ENCODE data around the gene RPL10. TPM values are rescaled to one million over a fixed set of nuclear protein-coding genes. Genes with fewer than 3 reads are reported as not detected.
A peak's percentile ranks its signal among the peaks of the same experiment; 100 is the strongest.

Gene RPL10
- total RNA-seq, 6 experiments from 2014 or later = 899 to 1,899 (median 1,157) TPM

DNA sequence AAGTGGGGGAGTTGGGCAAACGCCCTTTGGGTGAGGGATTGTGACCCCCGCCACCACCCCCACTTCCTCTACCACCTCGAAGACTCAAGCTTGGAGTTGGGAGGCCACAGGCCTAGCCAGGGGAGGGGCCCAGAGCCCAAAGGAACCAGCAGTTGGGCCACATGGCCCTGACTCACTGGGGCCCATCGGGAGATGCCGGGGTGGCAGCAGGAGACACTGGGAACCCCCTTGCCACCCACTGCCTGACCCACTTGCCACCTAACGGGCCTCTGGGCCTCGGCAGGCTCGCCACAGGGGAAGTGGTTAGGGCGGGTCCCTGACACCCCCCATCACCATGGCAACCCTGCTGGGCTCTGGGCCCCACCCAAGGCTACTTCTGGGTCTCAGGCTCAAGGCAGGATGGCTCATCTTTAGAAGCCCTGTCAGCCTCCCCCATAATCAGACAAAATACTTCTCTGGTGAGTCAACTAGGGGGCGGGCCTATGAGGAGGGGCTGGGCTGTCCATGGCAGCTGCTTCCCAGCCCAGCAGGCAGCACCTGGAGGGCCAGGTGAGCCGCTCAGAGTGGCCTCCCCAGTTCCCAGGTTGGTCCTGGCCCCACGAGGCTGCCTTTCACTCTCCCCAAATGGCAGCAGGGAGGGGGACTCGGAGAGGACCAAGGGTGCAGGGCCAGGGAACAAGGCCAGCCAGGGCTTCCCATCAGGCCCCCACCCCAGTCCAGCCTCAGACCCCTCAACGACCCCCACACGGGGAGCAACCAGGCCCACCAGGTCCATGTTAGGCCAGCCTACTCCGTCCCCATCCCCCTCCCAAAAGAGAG lies 29.3 kb upstream of the RPL10 start:
- WGBS (ENCODE audit: insufficient coverage, low coverage, low lambda C conversion rate, missing lambda C conversion rate) = 42% methylated on average over 3 of the region's 16 CpGs
- Histone ChIP-seq H3K27ac (peak overlapping the region; percentile 50 to 73 (median 59)), H3K27me3 (no peaks in the 10 kb centered on the region), H3K4me1 (peaks cover 0 to 1% (median 0%) of the 10 kb centered on the region in 4 donors), H3K36me3 (no peaks in the 10 kb centered on the region), H3K4me3 (peak overlapping the region; percentile 21 to 49 (median 29)), H3K9me3 (no peaks in the 10 kb centered on the region)
- intact Hi-C loops (cut with DNase I) = no loop called here
- DNase-seq = peak in 1 of 3 donors; percentile 71
- TF ChIP-seq CTCF (IDR thresholded peaks at IDR 0.05) (no peak), POLR2A (IDR thresholded peaks at IDR 0.05) (no peak)
- peak; percentile 2 to 30 (median 17) for ATAC-seq

GRCh38 chrX:154369449-154370299 lies 28.5 kb upstream of the RPL10 start:
- Histone ChIP-seq H3K36me3 (no peaks in the 10 kb centered on the region), H3K4me3 (peak overlapping the region; percentile 45 to 49 (median 46)), H3K27me3 (no peaks in the 10 kb centered on the region), H3K27ac (peak overlapping the region; percentile 50 to 73 (median 59)), H3K4me1 (peaks cover 0 to 1% (median 0%) of the 10 kb centered on the region in 4 donors), H3K9me3 (no peaks in the 10 kb centered on the region)
- intact Hi-C loops (cut with DNase I) = no loop called here
- ATAC-seq (peak in 3 of 4 donors; percentile 3 to 27 (median 5)), DNase-seq (peak in 2 of 3 donors; percentile 65 to 67)
- WGBS (ENCODE audit: insufficient coverage, low coverage, low lambda C conversion rate, missing lambda C conversion rate) = 61% methylated on average over 8 of the region's 13 CpGs
- no peak for TF ChIP-seq CTCF (IDR thresholded peaks at IDR 0.05)
- TF ChIP-seq POLR2A (IDR thresholded peaks at IDR 0.05) = no peak

- no peak for DNase-seq
- WGBS (ENCODE audit: insufficient coverage, low coverage, low lambda C conversion rate, missing lambda C conversion rate) = 0% methylated on average over 1 of the region's 63 CpGs
- intact Hi-C loops (cut with DNase I) = no loop called here
- H3K9me3 ChIP-seq = no peaks in the 10 kb centered on the region
- H3K4me3 ChIP-seq = peak overlapping the region; percentile 45 to 49 (median 46)
- H3K27me3 ChIP-seq = no peaks in the 10 kb centered on the region
- ATAC-seq = no peak
- peaks cover 0 to 1% (median 0%) of the 10 kb centered on the region in 4 donors for H3K4me1 ChIP-seq
- no peak for TF ChIP-seq CTCF (IDR thresholded peaks at IDR 0.05)
- no peak for TF ChIP-seq POLR2A (IDR thresholded peaks at IDR 0.05)
- peak overlapping the region; percentile 14 to 73 (median 55) for H3K27ac ChIP-seq
- H3K36me3 ChIP-seq = no peaks in the 10 kb centered on the region
Observed at GRCh38 chrX:154370300-154371016, 27.7 kb upstream of the RPL10 start.

Data from right lobe of liver (tissue), 6 donors.